HEK293 (cell line): Measurements from ENCODE around the gene SIK3.
A peak's percentile ranks its signal among the peaks of the same experiment; 100 is the strongest.

Experiments used
- CTCF ChIA-PET: fragments of 350-600 bp; formaldehyde crosslinking; extraction: SDS; loops from one replicate; lab custom pipeline; 2021; ENCODE audit warnings: antibody characterized with exemption; lab: Yijun Ruan, JAX
- POLR2A ChIA-PET: fragments of 300-600 bp; formaldehyde crosslinking; extraction: SDS; loops from one replicate; lab custom pipeline; 2020; ENCODE audit warnings: antibody characterized with exemption, inconsistent platforms; lab: Yijun Ruan, JAX
- H3K27ac ChIP-seq: fragments of 200-500 bp; sonication (Bioruptor generic); 2 replicates; pipeline ENCODE4 v1.5.1; 2014; ENCODE audit warnings: low read depth, low read length, control low read depth, inconsistent platforms; ENCODE audit errors: extremely low read depth
- H3K36me3 ChIP-seq, 2 experiments: fragments of 200-500 bp in 1 of 2; sonication (Bioruptor generic) in 1 of 2; 1 replicate in 1 of 2; 2 replicates in 1 of 2; pipeline ENCODE4 v1.5.1; 2014 to 2017; ENCODE audit warnings: inconsistent platforms in 2 of 2, low read length in 2 of 2; ENCODE audit not compliant: control insufficient read depth in 2 of 2, insufficient read depth in 1 of 2
- H3K4me1 ChIP-seq: fragments of 200-500 bp; sonication (Bioruptor generic); 2 replicates; pipeline ENCODE4 v1.5.1; 2014; ENCODE audit warnings: mild to moderate bottlenecking, low read length, inconsistent platforms; ENCODE audit not compliant: control insufficient read depth, insufficient read depth
- H3K4me3 ChIP-seq: 2 replicates; pipeline ENCODE4 v1.5.1; 2011; ENCODE audit warnings: low read depth, mild to moderate bottlenecking, control low read depth, low read length, moderate library complexity
- H3K9me3 ChIP-seq: fragments of 200-500 bp; sonication (Bioruptor generic); 2 replicates; pipeline ENCODE4 v1.5.1; 2014; ENCODE audit warnings: low read depth, low read length, inconsistent platforms; ENCODE audit not compliant: control insufficient read depth, insufficient read depth
- GLI2 ChIP-seq: fragments of 450-650 bp; formaldehyde crosslinking; IDR thresholded peaks from 2 replicates; pipeline ENCODE4; 2017; ENCODE audit warnings: missing biosample characterization, missing genetic modification characterization, low read depth, borderline replicate concordance
- KLF7 ChIP-seq: fragments of 450-650 bp; formaldehyde crosslinking; IDR thresholded peaks from 2 replicates; pipeline ENCODE4 v1.5.1; 2016; ENCODE audit warnings: missing biosample characterization, missing genetic modification characterization, borderline replicate concordance
- MYNN ChIP-seq: fragments of 450-650 bp; formaldehyde crosslinking; IDR thresholded peaks from 2 replicates; pipeline ENCODE4 v1.5.1; 2016; ENCODE audit warnings: missing biosample characterization, missing genetic modification characterization, borderline replicate concordance
- OVOL3 ChIP-seq: fragments of 450-650 bp; formaldehyde crosslinking; IDR thresholded peaks from 2 replicates; pipeline ENCODE4 v1.5.1; 2016; ENCODE audit warnings: missing biosample characterization, missing genetic modification characterization
- WT1 ChIP-seq: fragments of 450-650 bp; formaldehyde crosslinking; IDR thresholded peaks from 2 replicates; pipeline ENCODE4 v1.5.1; 2016; ENCODE audit warnings: missing biosample characterization, missing genetic modification characterization
- YY2 ChIP-seq: fragments of 450-650 bp; formaldehyde crosslinking; IDR thresholded peaks from 2 replicates; pipeline ENCODE4 v1.5.1; 2016; ENCODE audit warnings: missing biosample characterization, missing genetic modification characterization
- ZBTB48 ChIP-seq: fragments of 450-650 bp; formaldehyde crosslinking; IDR thresholded peaks from 2 replicates; pipeline ENCODE4 v1.5.1; 2016; ENCODE audit warnings: missing biosample characterization, missing genetic modification characterization
- ZBTB8A ChIP-seq: fragments of 450-650 bp; formaldehyde crosslinking; IDR thresholded peaks from 2 replicates; pipeline ENCODE4 v1.5.1; 2016; ENCODE audit warnings: missing biosample characterization, missing genetic modification characterization
- ZFP69B ChIP-seq: fragments of 450-650 bp; formaldehyde crosslinking; IDR thresholded peaks from 2 replicates; pipeline ENCODE4 v1.5.1; 2016; ENCODE audit warnings: missing biosample characterization, missing genetic modification characterization
- ZNF169 ChIP-seq: fragments of 450-650 bp; formaldehyde crosslinking; IDR thresholded peaks from 2 replicates; pipeline ENCODE4 v1.5.1; 2016; ENCODE audit warnings: missing biosample characterization, missing genetic modification characterization
- ZNF23 ChIP-seq: fragments of 450-650 bp; formaldehyde crosslinking; IDR thresholded peaks from 2 replicates; pipeline ENCODE4 v1.5.1; 2016; ENCODE audit warnings: missing biosample characterization, missing genetic modification characterization, borderline replicate concordance
- ZNF239 ChIP-seq: fragments of 450-650 bp; formaldehyde crosslinking; IDR thresholded peaks from 2 replicates; pipeline ENCODE4 v1.5.1; 2016; ENCODE audit warnings: missing biosample characterization, missing genetic modification characterization
- ZNF248 ChIP-seq: fragments of 450-650 bp; formaldehyde crosslinking; IDR thresholded peaks from 2 replicates; pipeline ENCODE4 v1.5.1; 2017; ENCODE audit warnings: missing biosample characterization, missing genetic modification characterization
- ZNF37A ChIP-seq: fragments of 450-650 bp; IDR thresholded peaks from 2 replicates; pipeline ENCODE4 v1.5.1; 2018; ENCODE audit warnings: missing biosample characterization, missing genetic modification characterization
- ZNF426 ChIP-seq: fragments of 450-650 bp; formaldehyde crosslinking; IDR thresholded peaks from 2 replicates; pipeline ENCODE4 v1.5.1; 2017; ENCODE audit warnings: missing biosample characterization, missing genetic modification characterization, mild to moderate bottlenecking, inconsistent platforms, moderate library complexity
- ZNF433 ChIP-seq: fragments of 450-650 bp; formaldehyde crosslinking; IDR thresholded peaks from 2 replicates; pipeline ENCODE4 v1.5.1; 2016; ENCODE audit warnings: missing biosample characterization, missing genetic modification characterization, low read depth
- ZNF544 ChIP-seq: fragments of 450-650 bp; formaldehyde crosslinking; IDR thresholded peaks from 2 replicates; pipeline ENCODE4 v1.5.0; 2017; ENCODE audit warnings: missing biosample characterization, missing genetic modification characterization
- ZNF548 ChIP-seq: fragments of 450-650 bp; formaldehyde crosslinking; IDR thresholded peaks from 2 replicates; pipeline ENCODE4 v1.5.1; 2016; ENCODE audit warnings: missing biosample characterization, missing genetic modification characterization
- ZNF621 ChIP-seq: fragments of 450-650 bp; formaldehyde crosslinking; IDR thresholded peaks from 2 replicates; pipeline ENCODE4 v1.5.1; 2017; ENCODE audit warnings: missing biosample characterization, missing genetic modification characterization
- ZNF624 ChIP-seq: fragments of 450-650 bp; formaldehyde crosslinking; IDR thresholded peaks from 2 replicates; pipeline ENCODE4 v1.5.1; 2017; ENCODE audit warnings: missing biosample characterization, missing genetic modification characterization
- ZSCAN30 ChIP-seq: fragments of 450-650 bp; IDR thresholded peaks from 2 replicates; pipeline ENCODE4 v1.5.1; 2018; ENCODE audit warnings: missing biosample characterization, mild to moderate bottlenecking, missing genetic modification characterization, moderate library complexity
- ZXDB ChIP-seq: fragments of 450-650 bp; formaldehyde crosslinking; IDR thresholded peaks from 2 replicates; pipeline ENCODE4 v1.5.1; 2016; ENCODE audit warnings: missing biosample characterization, missing genetic modification characterization
- TF ChIP-seq, protein P1 (sequence below): fragments of 450-650 bp; formaldehyde crosslinking; IDR thresholded peaks from 2 replicates; pipeline ENCODE4 v1.5.1; 2016; ENCODE audit warnings: missing biosample characterization, missing genetic modification characterization
- TF ChIP-seq, protein P2 (sequence below): fragments of 450-650 bp; formaldehyde crosslinking; IDR thresholded peaks from 2 replicates; pipeline ENCODE4 v1.5.1; 2016; ENCODE audit warnings: missing biosample characterization, missing genetic modification characterization
- TF ChIP-seq, protein P3 (sequence below): fragments of 450-650 bp; IDR thresholded peaks from 2 replicates; pipeline ENCODE4 v1.5.1; 2018; ENCODE audit warnings: missing biosample characterization, mild to moderate bottlenecking, missing genetic modification characterization
- TF ChIP-seq, protein P4 (sequence below): fragments of 450-650 bp; formaldehyde crosslinking; IDR thresholded peaks from 2 replicates; pipeline ENCODE4 v1.5.1; 2016; ENCODE audit warnings: missing biosample characterization, missing genetic modification characterization
- TF ChIP-seq, protein P5 (sequence below): fragments of 450-650 bp; formaldehyde crosslinking; IDR thresholded peaks from 2 replicates; pipeline ENCODE4 v1.5.1; 2016; ENCODE audit warnings: missing biosample characterization, missing genetic modification characterization
- TF ChIP-seq, protein P6 (sequence below): fragments of 450-650 bp; formaldehyde crosslinking; IDR thresholded peaks from 2 replicates; pipeline ENCODE4 v1.5.1; 2016; ENCODE audit warnings: missing biosample characterization, missing genetic modification characterization, borderline replicate concordance

SIK3 gene

DNA sequence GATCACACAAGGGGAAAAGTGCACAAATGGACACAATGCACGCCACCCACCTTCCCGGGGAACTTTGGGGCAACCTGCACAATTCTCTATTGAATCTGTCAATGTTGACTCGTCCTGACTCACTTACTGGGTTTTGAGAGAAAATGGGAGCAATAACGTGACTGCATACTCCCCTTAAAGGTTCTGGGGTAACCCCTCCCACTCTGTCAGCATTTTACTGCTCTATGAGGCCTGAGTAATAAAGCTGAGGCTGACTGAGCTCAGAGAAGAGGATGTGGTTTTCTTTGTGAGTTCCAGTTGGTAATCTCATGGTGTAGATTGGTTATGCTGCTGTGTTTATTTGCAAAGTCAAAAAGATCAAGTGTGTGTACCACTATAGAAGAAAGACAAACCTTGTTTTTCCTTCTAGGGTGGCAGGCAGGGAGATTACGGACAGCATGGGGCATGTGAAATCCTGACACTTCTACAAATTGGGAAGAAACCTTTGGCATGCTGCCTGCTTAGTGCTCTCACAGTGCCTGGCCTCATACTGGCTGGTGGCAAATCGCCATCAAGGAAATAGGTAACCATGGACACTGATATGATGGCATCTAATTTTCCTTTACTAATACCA, 244.7 kb downstream of the SIK3 start:
- Histone ChIP-seq H3K36me3 (peaks cover 0 to 49% of the 10 kb centered on the region in 2 experiments; a peak in 1 of 3 replicates), H3K4me3 (no peak overlapping the region), H3K9me3 (no peaks in the 10 kb centered on the region), H3K4me1 (peaks cover 2% of the 10 kb centered on the region; the same call in 1 of the 2 replicates), H3K27ac (no peak overlapping the region)
- ChIA-PET POLR2A (interaction anchor here (1.6 kb wide), 1 partner anchor 18 kb away, joined by 4 read pairs; no protein-coding TSS in a partner anchor), CTCF (interaction anchor here (0.6 to 1.2 kb wide), 6 partner anchors 17 to 252 kb away, joined by 3 to 10 read pairs (median 3); no protein-coding TSS in a partner anchor)
- TF ChIP-seq ZNF621 (tag by site-specific recombination) (no peak), MYNN (tag by site-specific recombination) (no peak), WT1 (tag by site-specific recombination) (peak; percentile 63; the same call in 1 of the 2 replicates), ZBTB8A (tag by site-specific recombination) (peak; percentile 17; the same call in 1 of the 2 replicates), ZFP69B (tag by site-specific recombination) (0 out of 2 replicates have a peak, but pooled peaks have one; percentile 35), ZNF548 (tag by site-specific recombination) (no peak), ZNF23 (tag by site-specific recombination) (no peak), ZSCAN30 (tag by site-specific recombination) (peak; percentile 68; the same call in 1 of the 2 replicates), ZNF544 (tag by site-specific recombination) (no peak), KLF7 (peak; percentile 73; the same call in 1 of the 2 replicates), ZNF37A (tag by site-specific recombination) (no peak), ZXDB (tag by site-specific recombination) (peak; percentile 96), ZBTB48 (tag by site-specific recombination) (no peak), ZNF426 (no peak), OVOL3 (tag by site-specific recombination) (peak; percentile 98), GLI2 (tag by site-specific recombination) (peak; percentile 95), ZNF624 (tag by site-specific recombination) (no peak), YY2 (tag by site-specific recombination) (no peak), ZNF239 (tag by site-specific recombination) (no peak), ZNF169 (tag by site-specific recombination) (no peak), ZNF433 (tag by site-specific recombination) (no peak), ZNF248 (tag by site-specific recombination) (no peak)
- TF ChIP-seq, protein P1, sequence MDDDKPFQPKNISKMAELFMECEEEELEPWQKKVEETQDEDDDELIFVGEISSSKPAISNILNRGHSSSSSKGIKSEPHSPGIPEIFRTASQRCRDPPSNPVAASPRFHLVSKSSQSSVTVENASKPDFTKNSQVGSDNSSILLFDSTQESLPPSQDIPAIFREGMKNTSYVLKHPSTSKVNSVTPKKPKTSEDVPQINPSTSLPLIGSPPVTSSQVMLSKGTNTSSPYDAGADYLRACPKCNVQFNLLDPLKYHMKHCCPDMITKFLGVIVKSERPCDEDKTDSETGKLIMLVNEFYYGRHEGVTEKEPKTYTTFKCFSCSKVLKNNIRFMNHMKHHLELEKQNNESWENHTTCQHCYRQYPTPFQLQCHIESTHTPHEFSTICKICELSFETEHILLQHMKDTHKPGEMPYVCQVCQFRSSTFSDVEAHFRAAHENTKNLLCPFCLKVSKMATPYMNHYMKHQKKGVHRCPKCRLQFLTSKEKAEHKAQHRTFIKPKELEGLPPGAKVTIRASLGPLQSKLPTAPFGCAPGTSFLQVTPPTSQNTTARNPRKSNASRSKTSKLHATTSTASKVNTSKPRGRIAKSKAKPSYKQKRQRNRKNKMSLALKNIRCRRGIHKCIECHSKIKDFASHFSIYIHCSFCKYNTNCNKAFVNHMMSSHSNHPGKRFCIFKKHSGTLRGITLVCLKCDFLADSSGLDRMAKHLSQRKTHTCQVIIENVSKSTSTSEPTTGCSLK: no peak
- TF ChIP-seq, protein P2, sequence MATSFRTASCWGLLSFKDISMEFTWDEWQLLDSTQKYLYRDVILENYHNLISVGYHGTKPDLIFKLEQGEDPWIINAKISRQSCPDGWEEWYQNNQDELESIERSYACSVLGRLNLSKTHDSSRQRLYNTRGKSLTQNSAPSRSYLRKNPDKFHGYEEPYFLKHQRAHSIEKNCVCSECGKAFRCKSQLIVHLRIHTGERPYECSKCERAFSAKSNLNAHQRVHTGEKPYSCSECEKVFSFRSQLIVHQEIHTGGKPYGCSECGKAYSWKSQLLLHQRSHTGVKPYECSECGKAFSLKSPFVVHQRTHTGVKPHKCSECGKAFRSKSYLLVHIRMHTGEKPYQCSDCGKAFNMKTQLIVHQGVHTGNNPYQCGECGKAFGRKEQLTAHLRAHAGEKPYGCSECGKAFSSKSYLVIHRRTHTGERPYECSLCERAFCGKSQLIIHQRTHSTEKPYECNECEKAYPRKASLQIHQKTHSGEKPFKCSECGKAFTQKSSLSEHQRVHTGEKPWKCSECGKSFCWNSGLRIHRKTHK (tag by site-specific recombination): no peak
- TF ChIP-seq, protein P3, sequence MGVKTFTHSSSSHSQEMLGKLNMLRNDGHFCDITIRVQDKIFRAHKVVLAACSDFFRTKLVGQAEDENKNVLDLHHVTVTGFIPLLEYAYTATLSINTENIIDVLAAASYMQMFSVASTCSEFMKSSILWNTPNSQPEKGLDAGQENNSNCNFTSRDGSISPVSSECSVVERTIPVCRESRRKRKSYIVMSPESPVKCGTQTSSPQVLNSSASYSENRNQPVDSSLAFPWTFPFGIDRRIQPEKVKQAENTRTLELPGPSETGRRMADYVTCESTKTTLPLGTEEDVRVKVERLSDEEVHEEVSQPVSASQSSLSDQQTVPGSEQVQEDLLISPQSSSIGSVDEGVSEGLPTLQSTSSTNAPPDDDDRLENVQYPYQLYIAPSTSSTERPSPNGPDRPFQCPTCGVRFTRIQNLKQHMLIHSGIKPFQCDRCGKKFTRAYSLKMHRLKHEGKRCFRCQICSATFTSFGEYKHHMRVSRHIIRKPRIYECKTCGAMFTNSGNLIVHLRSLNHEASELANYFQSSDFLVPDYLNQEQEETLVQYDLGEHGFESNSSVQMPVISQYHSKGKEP: peak; percentile 47; the same call in 1 of the 2 replicates
- TF ChIP-seq, protein P4, sequence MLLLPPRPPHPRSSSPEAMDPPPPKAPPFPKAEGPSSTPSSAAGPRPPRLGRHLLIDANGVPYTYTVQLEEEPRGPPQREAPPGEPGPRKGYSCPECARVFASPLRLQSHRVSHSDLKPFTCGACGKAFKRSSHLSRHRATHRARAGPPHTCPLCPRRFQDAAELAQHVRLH (tag by site-specific recombination): peak; percentile 96
- TF ChIP-seq, protein P5, sequence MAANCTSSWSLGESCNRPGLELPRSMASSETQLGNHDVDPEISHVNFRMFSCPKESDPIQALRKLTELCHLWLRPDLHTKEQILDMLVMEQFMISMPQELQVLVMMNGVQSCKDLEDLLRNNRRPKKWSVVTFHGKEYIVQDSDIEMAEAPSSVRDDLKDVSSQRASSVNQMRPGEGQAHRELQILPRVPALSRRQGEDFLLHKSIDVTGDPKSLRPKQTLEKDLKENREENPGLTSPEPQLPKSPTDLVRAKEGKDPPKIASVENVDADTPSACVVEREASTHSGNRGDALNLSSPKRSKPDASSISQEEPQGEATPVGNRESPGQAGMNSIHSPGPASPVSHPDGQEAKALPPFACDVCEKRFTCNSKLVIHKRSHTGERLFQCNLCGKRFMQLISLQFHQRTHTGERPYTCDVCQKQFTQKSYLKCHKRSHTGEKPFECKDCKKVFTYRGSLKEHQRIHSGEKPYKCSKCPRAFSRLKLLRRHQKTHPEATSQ (tag by site-specific recombination): no peak
- TF ChIP-seq, protein P6, sequence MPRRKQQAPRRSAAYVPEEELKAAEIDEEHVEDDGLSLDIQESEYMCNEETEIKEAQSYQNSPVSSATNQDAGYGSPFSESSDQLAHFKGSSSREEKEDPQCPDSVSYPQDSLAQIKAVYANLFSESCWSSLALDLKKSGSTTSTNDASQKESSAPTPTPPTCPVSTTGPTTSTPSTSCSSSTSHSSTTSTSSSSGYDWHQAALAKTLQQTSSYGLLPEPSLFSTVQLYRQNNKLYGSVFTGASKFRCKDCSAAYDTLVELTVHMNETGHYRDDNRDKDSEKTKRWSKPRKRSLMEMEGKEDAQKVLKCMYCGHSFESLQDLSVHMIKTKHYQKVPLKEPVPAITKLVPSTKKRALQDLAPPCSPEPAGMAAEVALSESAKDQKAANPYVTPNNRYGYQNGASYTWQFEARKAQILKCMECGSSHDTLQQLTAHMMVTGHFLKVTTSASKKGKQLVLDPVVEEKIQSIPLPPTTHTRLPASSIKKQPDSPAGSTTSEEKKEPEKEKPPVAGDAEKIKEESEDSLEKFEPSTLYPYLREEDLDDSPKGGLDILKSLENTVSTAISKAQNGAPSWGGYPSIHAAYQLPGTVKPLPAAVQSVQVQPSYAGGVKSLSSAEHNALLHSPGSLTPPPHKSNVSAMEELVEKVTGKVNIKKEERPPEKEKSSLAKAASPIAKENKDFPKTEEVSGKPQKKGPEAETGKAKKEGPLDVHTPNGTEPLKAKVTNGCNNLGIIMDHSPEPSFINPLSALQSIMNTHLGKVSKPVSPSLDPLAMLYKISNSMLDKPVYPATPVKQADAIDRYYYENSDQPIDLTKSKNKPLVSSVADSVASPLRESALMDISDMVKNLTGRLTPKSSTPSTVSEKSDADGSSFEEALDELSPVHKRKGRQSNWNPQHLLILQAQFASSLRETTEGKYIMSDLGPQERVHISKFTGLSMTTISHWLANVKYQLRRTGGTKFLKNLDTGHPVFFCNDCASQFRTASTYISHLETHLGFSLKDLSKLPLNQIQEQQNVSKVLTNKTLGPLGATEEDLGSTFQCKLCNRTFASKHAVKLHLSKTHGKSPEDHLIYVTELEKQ (tag by site-specific recombination): peak; percentile 73
